Stimulated activated CD8-positive, alpha-beta memory T cell treated with anti-CD3 and anti-CD28 coated beads, Interleukin-4, amount 100 ng/mL, for 4 hours (primary cell): ENCODE results near the gene WAC.
A peak's percentile ranks its signal among the peaks of the same experiment; 100 is the strongest.

Experiments
- DNase-seq, 2 donors: peaks; one replicate each; pipeline ENCODE4 v3.0.0-alpha.2; 2020; ENCODE audit warnings: low read depth in 2 of 2, low spot score in 1 of 2

The WAC gene

GRCh38 chr10:28663576-28664368, 130.9 kb downstream of the WAC start:
- peak in 1 of 2 donors; percentile 14 for DNase-seq

- DNase-seq, result no peak
These were observed 131.4 kb downstream of the WAC start for GRCh38 chr10:28664369-28664740.

- DNase-seq, result no peak
These were observed 134.0 kb downstream of the WAC start for GRCh38 chr10:28666751-28667467.

- DNase-seq, result no peak
These were observed 135.7 kb downstream of the WAC start for GRCh38 chr10:28668363-28669226.

- DNase-seq, result no peak
These were observed 136.6 kb downstream of the WAC start for GRCh38 chr10:28669227-28670173.
